Measurements from ENCODE around the gene MLLT10. TPM values are rescaled to one million over a fixed set of nuclear protein-coding genes. Genes with fewer than 3 reads are reported as not detected.

Gene MLLT10
- total and polyA plus RNA-seq, 10 of the 15 experiments (the other 5 are each of a cell fraction or from before 2014, with no cell fraction given) = 8.7 to 61.1 (median 28.5) TPM

- no peaks in the 10 kb centered on the region for H4K20me1 ChIP-seq (ENCODE audit: control insufficient read depth, insufficient read depth)
- H3K4me2 ChIP-seq (ENCODE audit: control insufficient read depth, insufficient read depth) = no peak overlapping the region
- peaks cover 4% of the 10 kb centered on the region; the same call in 1 of the 2 replicates for H3K79me2 ChIP-seq (ENCODE audit: control insufficient read depth, insufficient read depth, low read length)
- ChIA-PET SMC1A (ENCODE audit: uncharacterized antibody, unreplicated experiment) (interaction anchor here (1.4 to 1.5 kb wide), 2 partner anchors 12 to 16 kb away, joined by 3 to 4 read pairs; no protein-coding TSS in a partner anchor), CTCF (no interaction called here), RAD21 (ENCODE audit: unreplicated experiment) (no interaction called here), POLR2A (no interaction called here)
- H3K9ac ChIP-seq (ENCODE audit: control insufficient read depth, insufficient read depth, low read length) = no peak overlapping the region
- DNase-seq (ENCODE audit: low read depth, low spot score) (no peak), ATAC-seq (no peak), FAIRE-seq (no peak)
- no peak overlapping the region for H2AFZ ChIP-seq (ENCODE audit: control insufficient read depth, low read depth, low read length)
- no peaks in the 10 kb centered on the region; the same call in 1 of the 2 replicates for H3K4me1 ChIP-seq (ENCODE audit: control insufficient read depth, insufficient read depth, low read length)
- in situ Hi-C loops (cut with MboI) = no loop called here
- 94% methylated on average over 1 of the region's 1 CpG for WGBS (ENCODE audit: insufficient coverage, insufficient replicate concordance, low lambda C conversion rate, missing lambda C conversion rate)
- H3K4me3 ChIP-seq = no peak overlapping the region
- BruUV-seq (replicated peaks) = no TSS peak
- H3K27ac ChIP-seq (ENCODE audit: control insufficient read depth, insufficient read depth) = no peak overlapping the region
- no peaks in the 10 kb centered on the region for H3K27me3 ChIP-seq (replicated peaks in 1 of 2; ENCODE audit: control insufficient read depth in 2 of 2, insufficient read depth in 2 of 2, low read length in 1 of 2)
- peaks cover 0 to 7% of the 10 kb centered on the region in 2 experiments; a peak in 1 of 4 replicates for H3K36me3 ChIP-seq (ENCODE audit: control insufficient read depth in 2 of 2, insufficient read depth in 2 of 2, low read length in 1 of 2)
- H3K9me3 ChIP-seq (replicated peaks; ENCODE audit: control insufficient read depth, insufficient read depth, low read length) = no peaks in the 10 kb centered on the region
- intact Hi-C loops (cut with micrococcal nuclease; ENCODE audit: unreplicated experiment) = no loop called here
- no peak for TF ChIP-seq STAT3 (IDR thresholded peaks at IDR 0.05; ENCODE audit: low read depth, low read length)
- TF ChIP-seq SREBF1 (IDR thresholded peaks at IDR 0.05; ENCODE audit: low read length) = no peak
- TF ChIP-seq ZZZ3 (IDR thresholded peaks at IDR 0.05; ENCODE audit: control insufficient read depth, insufficient read length, low read depth) = no peak
- TF ChIP-seq TARDBP (IDR thresholded peaks at IDR 0.05; ENCODE audit: borderline replicate concordance) = no peak
- TF ChIP-seq CUX1 (IDR thresholded peaks at IDR 0.05; ENCODE audit: insufficient replicate concordance, low read depth, low read length) = no peak
- no peak for TF ChIP-seq KDM1A (IDR thresholded peaks at IDR 0.05; ENCODE audit: borderline replicate concordance)
- TF ChIP-seq ZBTB4 (CRISPR knock-in tag; IDR thresholded peaks at IDR 0.05) = no peak
- no peak for TF ChIP-seq CEBPB (IDR thresholded peaks at IDR 0.05; ENCODE audit: borderline replicate concordance in 1 of 2, low read depth in 2 of 2, low read length in 2 of 2)
- TF ChIP-seq ESRRA (IDR thresholded peaks at IDR 0.05; ENCODE audit: low read length) = no peak
- no peak for TF ChIP-seq ZBTB40 (IDR thresholded peaks at IDR 0.05; ENCODE audit: borderline replicate concordance)
- TF ChIP-seq POU2F2 (IDR thresholded peaks at IDR 0.05; ENCODE audit: borderline replicate concordance, low read depth, low read length) = no peak
Measured at GRCh38 chr10:21668831-21669230, 134.8 kb downstream of the MLLT10 start.

Measured in GM12878 (cell line).